Stimulated activated naive B cell treated with anti-CD40 and anti-IgM and Interleukin-4, amounts not matched to agents 10 μg/mL and 1 μg/mL and 100 μg/mL, for 72 hours (primary cell): ENCODE results near the gene ZNF580.

ENCODE experiments used
- ATAC-seq, 2 donors: fragments of 150-1000 bp; cut with Tn5 transposase; replicated peaks; 2 replicates each; pipeline ENCODE4 v1.10.0; 2021; ENCODE audit warnings: moderate library complexity in 1 of 2
- DNase-seq: peaks from one replicate; pipeline ENCODE4 v3.0.0; 2021
- H3K27ac Mint-ChIP-seq: one replicate; pipeline ENCODE4 v1.8.0; 2022; ENCODE audit warnings: mild to moderate bottlenecking, mixed read lengths
- H3K27me3 Mint-ChIP-seq, 2 donors: one replicate each; pipeline ENCODE4 v1.8.0; 2022; ENCODE audit warnings: mixed read lengths in 2 of 2
- H3K36me3 Mint-ChIP-seq, 2 donors: one replicate each; pipeline ENCODE4 v1.8.0; 2022; ENCODE audit warnings: mixed read lengths in 2 of 2, mild to moderate bottlenecking in 1 of 2
- H3K4me1 Mint-ChIP-seq, 2 donors: one replicate each; pipeline ENCODE4 v1.8.0; 2022; ENCODE audit warnings: mixed read lengths in 2 of 2, mild to moderate bottlenecking in 1 of 2
- H3K4me3 Mint-ChIP-seq, 2 donors: one replicate each; pipeline ENCODE4 v1.8.0; 2022; ENCODE audit warnings: mild to moderate bottlenecking in 2 of 2, mixed read lengths in 2 of 2, moderate library complexity in 1 of 2
- H3K9me3 Mint-ChIP-seq, 2 donors: one replicate each; pipeline ENCODE4 v1.8.0; 2022; ENCODE audit warnings: mixed read lengths in 2 of 2, mild to moderate bottlenecking in 1 of 2

Gene ZNF580

GRCh38 chr19:55650602-55651230 is 9.9 kb downstream of the ZNF580 start:
- no peaks in the 10 kb centered on the region for H3K27me3 Mint-ChIP-seq
- H3K27ac Mint-ChIP-seq: peak overlapping the region; percentile 97
- H3K4me1 Mint-ChIP-seq: peaks cover 38 to 57% of the 10 kb centered on the region in 2 donors
- ATAC-seq (no peak), DNase-seq (no peak)
- peak overlapping the region; percentile 97 to 99 for H3K4me3 Mint-ChIP-seq
- H3K9me3 Mint-ChIP-seq: no peaks in the 10 kb centered on the region
- H3K36me3 Mint-ChIP-seq: peaks cover 42 to 62% of the 10 kb centered on the region in 2 donors

GRCh38 chr19:55651236-55651635 is 10.4 kb downstream of the ZNF580 start:
- peak overlapping the region; percentile 97 to 99 for H3K4me3 Mint-ChIP-seq
- no peak for DNase-seq
- H3K9me3 Mint-ChIP-seq: no peaks in the 10 kb centered on the region
- peak overlapping the region; percentile 97 for H3K27ac Mint-ChIP-seq
- no peak for ATAC-seq
- H3K36me3 Mint-ChIP-seq: peaks cover 45 to 65% of the 10 kb centered on the region in 2 donors
- no peaks in the 10 kb centered on the region for H3K27me3 Mint-ChIP-seq
- H3K4me1 Mint-ChIP-seq: peaks cover 42 to 62% of the 10 kb centered on the region in 2 donors

GRCh38 chr19:55652311-55653128 is 11.7 kb downstream of the ZNF580 start:
- Mint-ChIP-seq H3K27ac (peak overlapping the region; percentile 99), H3K4me1 (peaks cover 38 to 58% of the 10 kb centered on the region in 2 donors), H3K4me3 (peak overlapping the region in 1 of 2 donors; percentile 60)

GRCh38 chr19:55653651-55654322 is 13.0 kb downstream of the ZNF580 start:
- Mint-ChIP-seq H3K4me1 (peaks cover 44 to 63% of the 10 kb centered on the region in 2 donors), H3K9me3 (no peaks in the 10 kb centered on the region), H3K4me3 (peak overlapping the region; percentile 90), H3K36me3 (peaks cover 39 to 56% of the 10 kb centered on the region in 2 donors), H3K27me3 (no peaks in the 10 kb centered on the region), H3K27ac (peak overlapping the region; percentile 99)
- peak; percentile 97 for DNase-seq
- peak; percentile 52 for ATAC-seq

More at GRCh38 chr19:55652311-55653128, 11.7 kb downstream of the ZNF580 start:
- no peaks in the 10 kb centered on the region for H3K9me3 Mint-ChIP-seq
- ATAC-seq: no peak
- H3K36me3 Mint-ChIP-seq: peaks cover 42 to 60% of the 10 kb centered on the region in 2 donors
- no peaks in the 10 kb centered on the region for H3K27me3 Mint-ChIP-seq
- DNase-seq: no peak

GRCh38 chr19:55654323-55654867 is 13.6 kb downstream of the ZNF580 start:
- Mint-ChIP-seq H3K4me1 (peaks cover 41 to 63% of the 10 kb centered on the region in 2 donors), H3K27ac (peak overlapping the region; percentile 99)
- ATAC-seq: peak; percentile 62 to 72

GRCh38 chr19:55654868-55655647 is 14.3 kb downstream of the ZNF580 start, which contains the start of gene U2AF2:
Gene U2AF2 (plus strand): TSS chr19:55655035. CDS start chr19:55655105, 70 bp downstream.
- DNase-seq (peak; percentile 77), ATAC-seq (peak; percentile 60)
- Mint-ChIP-seq H3K36me3 (peaks cover 42 to 53% of the 10 kb centered on the region in 2 donors), H3K27me3 (no peaks in the 10 kb centered on the region), H3K27ac (peak within 1 kb of the TSS; percentile 99), H3K9me3 (no peaks in the 10 kb centered on the region), H3K4me1 (peaks cover 41 to 63% of the 10 kb centered on the region in 2 donors), H3K4me3 (peak within 1 kb of the TSS; percentile 90)

More at GRCh38 chr19:55654323-55654867, 13.6 kb downstream of the ZNF580 start:
- no peaks in the 10 kb centered on the region for H3K27me3 Mint-ChIP-seq
- H3K4me3 Mint-ChIP-seq: peak overlapping the region; percentile 90
- DNase-seq: peak; percentile 99
- no peaks in the 10 kb centered on the region for H3K9me3 Mint-ChIP-seq
- H3K36me3 Mint-ChIP-seq: peaks cover 41 to 53% of the 10 kb centered on the region in 2 donors

- Mint-ChIP-seq H3K4me3 (peak overlapping the region; percentile 90), H3K9me3 (no peaks in the 10 kb centered on the region), H3K27me3 (no peaks in the 10 kb centered on the region), H3K36me3 (peaks cover 42 to 53% of the 10 kb centered on the region in 2 donors), H3K27ac (peak overlapping the region; percentile 99), H3K4me1 (peaks cover 37 to 63% of the 10 kb centered on the region in 2 donors)
- DNase-seq: no peak
- ATAC-seq: no peak
These were observed 14.8 kb downstream of the ZNF580 start for GRCh38 chr19:55655648-55656040.

- peaks cover 38 to 48% of the 10 kb centered on the region in 2 donors for H3K36me3 Mint-ChIP-seq
- no peaks in the 10 kb centered on the region for H3K27me3 Mint-ChIP-seq
- peak overlapping the region; percentile 99 for H3K27ac Mint-ChIP-seq
- peak overlapping the region; percentile 90 for H3K4me3 Mint-ChIP-seq
- ATAC-seq: no peak
- peaks cover 32 to 56% of the 10 kb centered on the region in 2 donors for H3K4me1 Mint-ChIP-seq
- no peak for DNase-seq
- H3K9me3 Mint-ChIP-seq: no peaks in the 10 kb centered on the region
These were observed 15.8 kb downstream of the ZNF580 start for GRCh38 chr19:55656552-55656951.

GRCh38 chr19:55656988-55657747 is 16.4 kb downstream of the ZNF580 start:
- no peaks in the 10 kb centered on the region for H3K27me3 Mint-ChIP-seq
- peak overlapping the region; percentile 31 for H3K27ac Mint-ChIP-seq
- peaks cover 31 to 56% of the 10 kb centered on the region in 2 donors for H3K4me1 Mint-ChIP-seq
- ATAC-seq (no peak), DNase-seq (no peak)
- H3K9me3 Mint-ChIP-seq: no peaks in the 10 kb centered on the region
- peaks cover 37 to 48% of the 10 kb centered on the region in 2 donors for H3K36me3 Mint-ChIP-seq
- peak overlapping the region; percentile 90 for H3K4me3 Mint-ChIP-seq

GRCh38 chr19:55658846-55659459 is 18.2 kb downstream of the ZNF580 start:
- ATAC-seq (no peak), DNase-seq (no peak)
- H3K27ac Mint-ChIP-seq: peak overlapping the region; percentile 94
- H3K4me1 Mint-ChIP-seq: peaks cover 40 to 68% of the 10 kb centered on the region in 2 donors
- peak overlapping the region; percentile 57 to 63 for H3K4me3 Mint-ChIP-seq
- no peaks in the 10 kb centered on the region for H3K9me3 Mint-ChIP-seq
- H3K27me3 Mint-ChIP-seq: no peaks in the 10 kb centered on the region
- H3K36me3 Mint-ChIP-seq: peaks cover 48 to 61% of the 10 kb centered on the region in 2 donors

GRCh38 chr19:55659822-55660221 is 19.0 kb downstream of the ZNF580 start:
- Mint-ChIP-seq H3K36me3 (peaks cover 53 to 61% of the 10 kb centered on the region in 2 donors), H3K9me3 (no peaks in the 10 kb centered on the region), H3K4me3 (peak overlapping the region; percentile 63 to 74), H3K27ac (peak overlapping the region; percentile 94), H3K4me1 (peaks cover 40 to 68% of the 10 kb centered on the region in 2 donors), H3K27me3 (no peaks in the 10 kb centered on the region)
- no peak for DNase-seq
- no peak for ATAC-seq

GRCh38 chr19:55660404-55660803 is 19.6 kb downstream of the ZNF580 start:
- DNase-seq: no peak
- Mint-ChIP-seq H3K4me1 (peaks cover 40 to 68% of the 10 kb centered on the region in 2 donors), H3K36me3 (peaks cover 52 to 60% of the 10 kb centered on the region in 2 donors), H3K27me3 (no peaks in the 10 kb centered on the region), H3K27ac (peak overlapping the region; percentile 67), H3K9me3 (no peaks in the 10 kb centered on the region), H3K4me3 (no peak overlapping the region)
- no peak for ATAC-seq
